ENCODE measurements around the gene CHTF8.

GRCh38 chr16:69131839-69132423, 457 bp downstream of the CHTF8 start:
- TF ChIP-seq TEAD4 (IDR thresholded peaks at IDR 0.05) (no peak; the same call in 1 of the 2 replicates), RAD21 (IDR thresholded peaks at IDR 0.05; ENCODE audit: low read depth) (no peak), NFIC (IDR thresholded peaks at IDR 0.05) (no peak; the same call in 1 of the 2 replicates), REST (IDR thresholded peaks at IDR 0.05; ENCODE audit: low read depth) (no peak)

All from Ishikawa (cell line).